H1 (cell line): ENCODE measurements around the gene TGM4. TPM values are rescaled to one million over a fixed set of nuclear protein-coding genes. Genes with fewer than 3 reads are reported as not detected.

Source experiments
- CTCF ChIA-PET: fragments of 300-600 bp; sonication (Branson Sonifier 250); formaldehyde crosslinking; loops from one replicate; lab custom pipeline; 2021; ENCODE audit not compliant: partially characterized antibody; lab: Charles Lee
- POLR2A ChIA-PET: fragments of 300-600 bp; sonication (Branson Sonifier 250); formaldehyde crosslinking; loops from one replicate; lab custom pipeline; 2021; ENCODE audit warnings: inconsistent platforms; ENCODE audit not compliant: partially characterized antibody; lab: Charles Lee
- DNase-seq, 2 experiments: peaks; one replicate each; pipeline versions ENCODE4 v3.0.0 to v3.0.0-alpha.2; 2010 to 2022; ENCODE audit warnings: low spot score in 2 of 2, low read depth in 1 of 2, mixed read lengths in 1 of 2
- FAIRE-seq: peaks from 2 replicates; lab custom pipeline; 2011; peaks lifted over from hg19 to GRCh38; lab: Jason Lieb, UNC
- H2AFZ ChIP-seq: 2 replicates; pipeline ENCODE4 v1.8.1; 2012; ENCODE audit warnings: low read length, inconsistent platforms
- H2AK5ac ChIP-seq: 2 replicates; pipeline ENCODE4 v1.6.1; 2013; ENCODE audit warnings: low read depth, low read length
- H2BK120ac ChIP-seq: replicated peaks from 2 replicates; pipeline ENCODE3; 2013; ENCODE audit warnings: low read depth, low read length, inconsistent platforms
- H2BK12ac ChIP-seq: 2 replicates; pipeline ENCODE4 v1.6.1; 2013; ENCODE audit warnings: low read depth, low read length
- H2BK15ac ChIP-seq: 2 replicates; pipeline ENCODE4 v1.6.1; 2013; ENCODE audit warnings: low read length
- H2BK20ac ChIP-seq: 2 replicates; pipeline ENCODE4 v1.6.1; 2013; ENCODE audit warnings: low read length
- H2BK5ac ChIP-seq: 2 replicates; pipeline ENCODE4 v1.6.1; 2013; ENCODE audit warnings: low read depth, low read length
- H3K14ac ChIP-seq: 2 replicates; pipeline ENCODE4 v1.6.1; 2013; ENCODE audit warnings: inconsistent platforms; ENCODE audit not compliant: insufficient read length
- H3K18ac ChIP-seq: 2 replicates; pipeline ENCODE4 v1.6.1; 2013; ENCODE audit warnings: low read length; ENCODE audit errors: extremely low read depth
- H3K23ac ChIP-seq: 2 replicates; pipeline ENCODE4 v1.6.1; 2013; ENCODE audit warnings: inconsistent platforms; ENCODE audit not compliant: insufficient read length
- H3K23me2 ChIP-seq: 2 replicates; pipeline ENCODE4 v1.6.1; 2013; ENCODE audit warnings: low read depth, low read length
- H3K27ac ChIP-seq: 2 replicates; pipeline ENCODE4 v1.6.1; 2011; ENCODE audit warnings: low read depth, low read length, inconsistent platforms
- H3K27me3 ChIP-seq, 4 experiments: replicated peaks in 1 of 4; 1 replicate in 1 of 4; 2 replicates in 3 of 4; pipeline versions ENCODE4 v1.6.1 to v1.8.1; 2011 to 2013; ENCODE audit warnings: low read length in 3 of 4, mild to moderate bottlenecking in 3 of 4, inconsistent platforms in 2 of 4, mixed read lengths in 2 of 4, moderate library complexity in 1 of 4; ENCODE audit not compliant: control insufficient read depth in 3 of 4, insufficient read depth in 3 of 4; ENCODE audit errors: extremely low read depth in 1 of 4
- H3K36me3 ChIP-seq, 4 experiments: 2 replicates each; pipeline versions ENCODE4 v1.6.1 to v1.8.1; 2011 to 2013; ENCODE audit warnings: mild to moderate bottlenecking in 4 of 4, low read length in 3 of 4, moderate library complexity in 2 of 4, control low read depth in 1 of 4, inconsistent platforms in 1 of 4; ENCODE audit not compliant: insufficient read depth in 4 of 4, control insufficient read depth in 2 of 4
- H3K4ac ChIP-seq: replicated peaks from 2 replicates; pipeline ENCODE3; 2013; ENCODE audit warnings: low read length, low read depth, mixed read lengths, inconsistent platforms; ENCODE audit not compliant: insufficient read length
- H3K4me1 ChIP-seq, 4 experiments: replicated peaks in 1 of 4; 1 replicate in 1 of 4; 2 replicates in 3 of 4; pipeline versions ENCODE4 v1.6.1 to v1.8.1; 2011 to 2013; ENCODE audit warnings: low read length in 3 of 4, inconsistent platforms in 2 of 4, mixed read lengths in 1 of 4; ENCODE audit not compliant: insufficient read depth in 4 of 4, control insufficient read depth in 3 of 4
- H3K4me2 ChIP-seq, 2 experiments: 2 replicates each; pipeline versions ENCODE4 v1.6.1 to v1.8.1; 2011 to 2013; ENCODE audit warnings: low read depth in 2 of 2, low read length in 2 of 2, control low read depth in 1 of 2, inconsistent platforms in 1 of 2, mild to moderate bottlenecking in 1 of 2; ENCODE audit not compliant: insufficient read depth in 1 of 2
- H3K4me3 ChIP-seq, 4 experiments: fragments of 200-600, 300-600 bp in 1 of 4; sonication (generic), shearing (Covaris generic), sonication (Bioruptor Twin) in 1 of 4; 2 replicates each; pipeline versions ENCODE4 v1.5.1 to v1.8.1; 2011 to 2016; ENCODE audit warnings: low read length in 4 of 4, low read depth in 3 of 4, control low read depth in 2 of 4, inconsistent platforms in 2 of 4, mild to moderate bottlenecking in 2 of 4, mixed read lengths in 1 of 4, moderate library complexity in 1 of 4; ENCODE audit not compliant: insufficient read depth in 2 of 4; ENCODE audit errors: extremely low read depth in 1 of 4
- H3K56ac ChIP-seq: replicated peaks from 2 replicates; pipeline ENCODE3; 2013; ENCODE audit warnings: low read depth, mild to moderate bottlenecking, mixed read lengths, low read length, inconsistent platforms; ENCODE audit not compliant: insufficient read length
- H3K79me1 ChIP-seq: 2 replicates; pipeline ENCODE4 v1.6.1; 2013; ENCODE audit warnings: low read depth, low read length, control low read depth
- H3K79me2 ChIP-seq, 2 experiments: 2 replicates each; pipeline versions ENCODE4 v1.6.1 to v1.8.1; 2012 to 2013; ENCODE audit warnings: low read length in 2 of 2, mild to moderate bottlenecking in 2 of 2, inconsistent platforms in 1 of 2; ENCODE audit not compliant: insufficient read depth in 2 of 2, control insufficient read depth in 1 of 2
- H3K9ac ChIP-seq, 4 experiments: replicated peaks in 1 of 4; 1 replicate in 1 of 4; 2 replicates in 3 of 4; pipeline versions ENCODE4 v1.6.1 to v1.8.1; 2011 to 2013; ENCODE audit warnings: low read depth in 3 of 4, low read length in 3 of 4, control low read depth in 2 of 4, mild to moderate bottlenecking in 2 of 4, moderate library complexity in 2 of 4, inconsistent platforms in 1 of 4; ENCODE audit errors: extremely low read depth in 1 of 4
- H3K9me3 ChIP-seq, 2 experiments: 2 replicates each; pipeline versions ENCODE4 v1.6.1 to v1.8.1; 2012 to 2013; ENCODE audit warnings: mild to moderate bottlenecking in 2 of 2, moderate library complexity in 2 of 2, control low read depth in 1 of 2, inconsistent platforms in 1 of 2, low read depth in 1 of 2, low read length in 1 of 2, mixed read lengths in 1 of 2; ENCODE audit not compliant: insufficient read depth in 2 of 2
- H4K20me1 ChIP-seq, 2 experiments: replicated peaks in 1 of 2; 2 replicates each; pipeline versions ENCODE3 to v1.8.1; 2011 to 2013; ENCODE audit warnings: inconsistent platforms in 2 of 2, low read length in 2 of 2, mild to moderate bottlenecking in 1 of 2; ENCODE audit not compliant: insufficient read depth in 2 of 2, control insufficient read depth in 1 of 2
- H4K5ac ChIP-seq: 2 replicates; pipeline ENCODE4 v1.6.1; 2013; ENCODE audit warnings: low read length, low read depth, mixed read lengths, inconsistent platforms; ENCODE audit not compliant: insufficient read length
- H4K8ac ChIP-seq: 2 replicates; pipeline ENCODE4 v1.8.0; 2013; ENCODE audit warnings: mild to moderate bottlenecking, moderate library complexity, low read length, inconsistent platforms; ENCODE audit not compliant: insufficient read depth; ENCODE audit errors: extremely low read depth
- H4K91ac ChIP-seq: replicated peaks from 2 replicates; pipeline ENCODE3; 2013; ENCODE audit warnings: low read length, mixed read lengths, inconsistent platforms; ENCODE audit not compliant: insufficient read length
- CHD1 ChIP-seq: IDR thresholded peaks from 2 replicates; pipeline ENCODE4 v1.6.1; 2012; ENCODE audit warnings: low read depth, low read length, improper control_type of control experiment
- NRF1 ChIP-seq: IDR thresholded peaks from 2 replicates; pipeline ENCODE4 v1.6.1; 2011; ENCODE audit warnings: mild to moderate bottlenecking, low read depth, low read length, improper control_type of control experiment
- RNF2 ChIP-seq: fragments of 200-900, 300-1000 bp; sonication (generic); IDR thresholded peaks from 2 replicates; pipeline ENCODE4 v1.7.1; 2016; ENCODE audit warnings: borderline replicate concordance, low read depth, mild to moderate bottlenecking, antibody characterized with exemption, low read length; ENCODE audit not compliant: poor library complexity, severe bottlenecking; ENCODE audit errors: missing control alignments
- SP2 ChIP-seq: IDR thresholded peaks from 2 replicates; pipeline ENCODE4 v1.6.1; 2012; ENCODE audit warnings: mild to moderate bottlenecking, low read length, inconsistent platforms
- WGBS, 2 experiments: shearing (Covaris generic) in 1 of 2; methylation state at CpG; one replicate each; pipeline versions ENCODE4 v1.1.6 to v1.1.7; 2013 to 2015; ENCODE audit warnings: low lambda C conversion rate in 2 of 2, mixed read lengths in 2 of 2, inconsistent platforms in 1 of 2, low coverage in 1 of 2, missing lambda C conversion rate in 1 of 2; ENCODE audit not compliant: insufficient replicate concordance in 2 of 2, insufficient coverage in 1 of 2, insufficient read length in 1 of 2; ENCODE audit errors: extremely low coverage in 1 of 2, missing lambda C conversion rate in 1 of 2; 5-methylcytosine and 5-hydroxymethylcytosine counted together
- polyA plus RNA-seq, 7 experiments: library from polyadenylated mRNA; depleted of rRNA in 3 of 7; stranded (reverse) in 5 of 7; unstranded in 2 of 7; fragments of >200 nt in 5 of 7; fragments of 200-250 nt in 2 of 7; gene quantifications; 1 replicate in 5 of 7; 2 replicates in 1 of 7; 4 replicates in 1 of 7; pipeline versions ENCODE4 v1.2.1 to v1.2.3, GENCODE V29; 2011 to 2013; ENCODE audit warnings: missing spikeins in 2 of 7, mixed read lengths in 2 of 7
- total RNA-seq: library from RNA; stranded (reverse); fragmentation: NEBNext Ultra II Directional; extraction: Animal tissue kit (Norgen Biotek cat#: 25700); gene quantifications from 2 replicates; pipeline ENCODE4 v1.2.1, GENCODE V29; 2021

Gene TGM4
- total and polyA plus RNA-seq, 2 of the 8 experiments (the other 6 are each of a cell fraction or from before 2014, with no cell fraction given) = 0.02 TPM; not detected in 1

GRCh38 chr3:44825264-44825925 is 49.0 kb upstream of the TGM4 start:
- H4K5ac ChIP-seq = no peak overlapping the region
- H2BK15ac ChIP-seq = no peak overlapping the region
- H3K4ac ChIP-seq = no peak overlapping the region
- no peak overlapping the region for H3K14ac ChIP-seq
- peaks cover 0 to 2% of the 10 kb centered on the region in 2 experiments for H4K20me1 ChIP-seq
- no peak overlapping the region for H2AFZ ChIP-seq
- no peak overlapping the region for H3K4me2 ChIP-seq
- no peak overlapping the region for H3K9ac ChIP-seq
- peaks cover 7 to 50% (median 20%) of the 10 kb centered on the region in 4 experiments for H3K36me3 ChIP-seq
- no peaks in the 10 kb centered on the region for H3K27me3 ChIP-seq
- H3K4me3 ChIP-seq = no peak overlapping the region
- no peak overlapping the region for H3K23ac ChIP-seq
- H3K18ac ChIP-seq = no peak overlapping the region
- no peak overlapping the region for H2AK5ac ChIP-seq
- TF ChIP-seq NRF1 = no peak
- no peak for TF ChIP-seq CHD1
- TF ChIP-seq RNF2 = no peak
- TF ChIP-seq SP2 = no peak
- no peak overlapping the region for H4K8ac ChIP-seq
- H3K79me2 ChIP-seq = no peaks in the 10 kb centered on the region
- no peak overlapping the region for H2BK5ac ChIP-seq
- H2BK12ac ChIP-seq = no peak overlapping the region
- H3K27ac ChIP-seq = no peak overlapping the region
- no peaks in the 10 kb centered on the region for H3K4me1 ChIP-seq
- POLR2A ChIA-PET = no interaction called here
- DNase-seq (no peak), FAIRE-seq (no peak)
- no peak overlapping the region for H3K56ac ChIP-seq
- CTCF ChIA-PET = interaction anchor here (0.6 to 1.2 kb wide), 5 partner anchors 19 to 420 kb away, joined by 3 read pairs; no protein-coding TSS in a partner anchor
- H3K23me2 ChIP-seq = no peaks in the 10 kb centered on the region
- H4K91ac ChIP-seq = no peak overlapping the region
- H3K79me1 ChIP-seq = no peaks in the 10 kb centered on the region
- H3K9me3 ChIP-seq = peaks cover 0 to 22% of the 10 kb centered on the region in 2 experiments; a peak in 1 of 4 replicates
- H2BK20ac ChIP-seq = no peak overlapping the region
- WGBS, 2 experiments = 90% methylated on average over 2 of the region's 2 CpGs; no CpG with 5 or more reads in 1 of the 2 experiments
- no peak overlapping the region for H2BK120ac ChIP-seq
